Mucosa of stomach (tissue), 1 donor: ENCODE results near the gene SLC6A13.
"Not testable (repeated sequence)": the region's sequence is repeated elsewhere in the genome, so short reads cannot be mapped to it uniquely, and the experiment has no call there.

ENCODE experiments used
- H3K27me3 ChIP-seq: one replicate; pipeline ENCODE4 v1.7.0; 2013; ENCODE audit warnings: mild to moderate bottlenecking, low read length; ENCODE audit not compliant: control insufficient read depth, insufficient read depth
- H3K36me3 ChIP-seq: one replicate; pipeline ENCODE4 v1.7.0; 2013; ENCODE audit warnings: low read length; ENCODE audit not compliant: control insufficient read depth, insufficient read depth
- H3K4me1 ChIP-seq: one replicate; pipeline ENCODE4 v1.7.0; 2013; ENCODE audit warnings: mild to moderate bottlenecking, low read length; ENCODE audit not compliant: control insufficient read depth, insufficient read depth
- H3K4me3 ChIP-seq: one replicate; pipeline ENCODE4 v1.7.0; 2013; ENCODE audit warnings: low read length
- H3K9ac ChIP-seq: one replicate; pipeline ENCODE4 v1.7.0; 2013; ENCODE audit warnings: mild to moderate bottlenecking, low read length, moderate library complexity
- H3K9me3 ChIP-seq: one replicate; pipeline ENCODE4 v1.7.0; 2013; ENCODE audit warnings: mild to moderate bottlenecking, low read length, moderate library complexity; ENCODE audit not compliant: control insufficient read depth
- donor health status: Pancreatic carcinoma.

The SLC6A13 gene

GRCh38 chr12:219891-220352 is 42.7 kb downstream of the SLC6A13 start:
- H3K27me3 ChIP-seq: peaks cover 7% of the 10 kb centered on the region
- H3K9me3 ChIP-seq: no peaks in the 10 kb centered on the region
- no peaks in the 10 kb centered on the region for H3K36me3 ChIP-seq
- no peak overlapping the region for H3K9ac ChIP-seq
- no peaks in the 10 kb centered on the region for H3K4me1 ChIP-seq
- no peak overlapping the region for H3K4me3 ChIP-seq

- Histone ChIP-seq H3K27me3 (peaks cover 12% of the 10 kb centered on the region), H3K4me3 (no peak overlapping the region), H3K9me3 (no peaks in the 10 kb centered on the region), H3K9ac (no peak overlapping the region), H3K36me3 (no peaks in the 10 kb centered on the region), H3K4me1 (no peaks in the 10 kb centered on the region)
Observed at GRCh38 chr12:218728-219590, 43.7 kb downstream of the SLC6A13 start.

DNA sequence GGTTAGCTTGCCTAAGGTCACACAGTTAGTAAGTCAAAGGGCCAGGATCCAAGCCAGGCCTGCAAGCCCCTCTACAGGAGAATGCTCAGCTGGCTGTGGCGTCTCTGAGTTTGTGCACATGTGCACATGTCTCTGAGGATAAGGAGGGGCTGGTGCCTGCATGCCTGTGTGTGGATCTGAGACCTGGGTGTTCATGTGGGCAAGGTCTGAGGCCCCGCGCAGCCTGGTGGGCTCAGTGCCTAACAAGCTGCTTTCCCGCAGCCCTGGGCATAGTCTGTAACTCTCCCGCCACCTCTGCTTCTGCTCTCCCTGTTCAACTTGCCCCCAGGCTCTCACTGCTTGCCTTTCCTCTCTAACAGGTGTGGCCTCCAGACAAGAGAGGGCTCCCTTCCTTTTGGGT is 44.4 kb downstream of the SLC6A13 start:
- H3K4me1 ChIP-seq: peaks cover 7% of the 10 kb centered on the region
- H3K36me3 ChIP-seq: no peaks in the 10 kb centered on the region
- H3K27me3 ChIP-seq: peaks cover 19% of the 10 kb centered on the region
- no peak overlapping the region for H3K4me3 ChIP-seq
- no peaks in the 10 kb centered on the region for H3K9me3 ChIP-seq
- H3K9ac ChIP-seq: no peak overlapping the region

GRCh38 chr12:217029-217428 is 45.6 kb downstream of the SLC6A13 start:
- not testable (repeated sequence) for H3K9me3 ChIP-seq, H3K4me3 ChIP-seq, H3K36me3 ChIP-seq

DNA sequence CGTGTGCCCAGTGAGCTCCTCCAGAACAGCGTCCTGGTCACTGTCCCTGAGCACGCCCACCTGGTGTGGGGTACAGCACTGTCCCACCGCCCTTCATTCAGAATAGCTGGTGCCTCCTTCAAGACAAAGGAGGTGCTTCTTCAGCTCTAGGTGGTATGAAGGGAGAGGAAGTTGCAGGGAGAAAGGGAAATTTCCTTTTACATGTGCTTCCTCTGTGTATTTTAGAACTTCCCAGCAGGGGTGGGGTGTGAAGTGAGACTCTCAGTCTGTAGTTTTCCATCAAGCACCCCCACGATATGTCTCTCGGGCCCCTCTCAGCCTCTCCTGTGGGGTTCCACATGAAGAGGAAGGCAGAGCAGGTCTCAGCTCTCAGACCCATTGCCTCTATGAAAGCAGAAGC is 47.5 kb downstream of the SLC6A13 start:
- Histone ChIP-seq H3K36me3 (no peaks in the 10 kb centered on the region), H3K4me3 (no peak overlapping the region), H3K9ac (no peak overlapping the region), H3K4me1 (peaks cover 30% of the 10 kb centered on the region), H3K27me3 (peaks cover 21% of the 10 kb centered on the region), H3K9me3 (no peaks in the 10 kb centered on the region)

More at GRCh38 chr12:217029-217428, 45.6 kb downstream of the SLC6A13 start:
- Histone ChIP-seq H3K4me1 (peaks cover 16% of the 10 kb centered on the region), H3K27me3 (peaks cover 25% of the 10 kb centered on the region)
- not testable (repeated sequence) for H3K9ac ChIP-seq

GRCh38 chr12:214003-214741 is 48.5 kb downstream of the SLC6A13 start, which contains the start of gene SLC6A12:
TSS of gene SLC6A12 (minus strand) at chr12:214157. CDS start at chr12:209986, 4,171 bp downstream.
- Histone ChIP-seq H3K4me1 (peaks cover 30% of the 10 kb centered on the region), H3K9ac (no peak within 1 kb of the TSS), H3K4me3 (no peak within 1 kb of the TSS), H3K9me3 (no peaks in the 10 kb centered on the region), H3K36me3 (no peaks in the 10 kb centered on the region), H3K27me3 (peaks cover 18% of the 10 kb centered on the region)

- Histone ChIP-seq H3K36me3 (no peaks in the 10 kb centered on the region), H3K4me3 (no peak overlapping the region), H3K4me1 (peaks cover 30% of the 10 kb centered on the region), H3K27me3 (peaks cover 18% of the 10 kb centered on the region), H3K9me3 (no peaks in the 10 kb centered on the region), H3K9ac (no peak overlapping the region)
Observed at GRCh38 chr12:213527-213932, 49.1 kb downstream of the SLC6A13 start.

DNA sequence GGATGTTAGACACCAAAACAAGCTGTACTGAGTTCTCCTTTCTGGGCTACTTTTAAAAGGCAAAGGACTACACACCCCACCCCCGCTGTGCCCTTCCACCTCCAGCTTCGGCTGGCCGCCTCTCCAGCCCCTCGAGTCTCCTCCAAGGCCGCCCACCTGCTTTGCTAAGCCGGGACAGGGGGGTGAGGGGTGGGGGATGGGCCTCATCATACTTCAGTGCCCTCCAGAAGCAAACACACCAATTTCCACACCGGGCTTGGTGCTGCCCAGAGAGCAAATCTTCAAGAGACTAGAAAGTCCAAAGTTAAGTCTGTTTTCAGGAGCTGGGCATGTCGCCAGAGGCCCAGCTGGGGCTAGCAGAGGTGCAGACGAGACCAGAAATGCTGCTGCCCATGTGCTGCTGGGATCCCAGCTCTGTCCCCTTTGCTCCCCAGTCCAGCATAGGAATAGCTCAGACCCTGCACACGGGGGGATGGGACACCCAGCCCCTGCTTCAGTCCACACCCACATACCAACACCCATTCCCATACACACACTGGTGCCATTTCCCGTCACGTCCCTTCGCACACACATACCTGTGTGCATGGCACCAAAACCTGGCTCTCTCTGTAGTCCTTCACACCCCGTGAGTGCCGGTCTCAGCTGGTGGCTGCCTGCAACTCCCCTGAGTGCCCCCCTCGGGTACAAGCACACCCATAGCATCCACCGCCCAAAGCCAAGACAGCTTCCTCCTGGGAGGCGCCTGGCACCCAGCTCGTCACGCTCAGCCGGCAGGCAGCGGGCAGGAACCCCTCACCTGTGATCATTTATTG is 49.7 kb downstream of the SLC6A13 start:
- Histone ChIP-seq H3K4me3 (no peak overlapping the region), H3K9ac (no peak overlapping the region), H3K27me3 (peaks cover 18% of the 10 kb centered on the region)

GRCh38 chr12:212415-212714 is 50.3 kb downstream of the SLC6A13 start:
- Histone ChIP-seq H3K9ac (no peak overlapping the region), H3K36me3 (no peaks in the 10 kb centered on the region), H3K27me3 (peaks cover 18% of the 10 kb centered on the region), H3K4me1 (peaks cover 30% of the 10 kb centered on the region), H3K9me3 (no peaks in the 10 kb centered on the region), H3K4me3 (no peak overlapping the region)

More for the DNA sequence above, 49.7 kb downstream of the SLC6A13 start:
- H3K4me1 ChIP-seq: peaks cover 30% of the 10 kb centered on the region
- H3K9me3 ChIP-seq: no peaks in the 10 kb centered on the region
- H3K36me3 ChIP-seq: no peaks in the 10 kb centered on the region

- Histone ChIP-seq H3K27me3 (peaks cover 18% of the 10 kb centered on the region), H3K36me3 (no peaks in the 10 kb centered on the region), H3K9me3 (no peaks in the 10 kb centered on the region), H3K4me3 (no peak overlapping the region), H3K4me1 (peaks cover 30% of the 10 kb centered on the region), H3K9ac (no peak overlapping the region)
Observed at GRCh38 chr12:211639-212414, 50.8 kb downstream of the SLC6A13 start.

- H3K9ac ChIP-seq: no peak overlapping the region
- peaks cover 18% of the 10 kb centered on the region for H3K27me3 ChIP-seq
- H3K9me3 ChIP-seq: no peaks in the 10 kb centered on the region
- peaks cover 30% of the 10 kb centered on the region for H3K4me1 ChIP-seq
- no peak overlapping the region for H3K4me3 ChIP-seq
- H3K36me3 ChIP-seq: no peaks in the 10 kb centered on the region
Observed at GRCh38 chr12:211142-211465, 51.5 kb downstream of the SLC6A13 start.
